Astrocyte of the spinal cord (primary cell): ENCODE results near the gene STUB1.

Experiments used
- DNase-seq: peaks from one replicate; pipeline ENCODE4 v3.0.0; 2011; ENCODE audit warnings: low read depth, low spot score
- H3K4me3 ChIP-seq: 2 replicates; pipeline ENCODE4 v1.5.1; 2011; ENCODE audit warnings: low read depth, mild to moderate bottlenecking, low read length, moderate library complexity
- CTCF ChIP-seq: IDR thresholded peaks from 2 replicates; pipeline ENCODE4 v1.5.1; 2012; ENCODE audit warnings: low read depth, mild to moderate bottlenecking, low read length, inconsistent platforms
- in situ Hi-C: cut with HindIII; loops from 2 replicates; pipeline ENCODE4 v1.10.0; 2017; ENCODE audit warnings: low sequenced_read_pairs

The STUB1 gene

GRCh38 chr16:662597-662996, 17.6 kb upstream of the STUB1 start:
- no peak overlapping the region for H3K4me3 ChIP-seq
- TF ChIP-seq CTCF = no peak
- DNase-seq = no peak
- in situ Hi-C loops = no loop called here

- no peak overlapping the region for H3K4me3 ChIP-seq
- no peak for DNase-seq
- no peak for TF ChIP-seq CTCF
- in situ Hi-C loops = no loop called here
These were observed 13.6 kb upstream of the STUB1 start for GRCh38 chr16:666572-666971.

- no peak overlapping the region for H3K4me3 ChIP-seq
- TF ChIP-seq CTCF = no peak
- no peak for DNase-seq
- in situ Hi-C loops = no loop called here
These were observed 13.0 kb upstream of the STUB1 start for GRCh38 chr16:667113-667779.

- DNase-seq = peak; percentile 89
- H3K4me3 ChIP-seq = peak within 1 kb of the TSS; percentile 73
- in situ Hi-C loops = no loop called here
- peak; percentile 69 for TF ChIP-seq CTCF
These were observed 12.3 kb upstream of the STUB1 start, which contains the start of gene RHOT2 for GRCh38 chr16:667780-668518. RHOT2 (plus strand) TSS chr16:668132; CDS start chr16:668200, 68 bp downstream.

GRCh38 chr16:668519-669171, 11.6 kb upstream of the STUB1 start:
- in situ Hi-C loops = no loop called here
- TF ChIP-seq CTCF = no peak
- H3K4me3 ChIP-seq = peak overlapping the region; percentile 73
- no peak for DNase-seq

- no peak overlapping the region for H3K4me3 ChIP-seq
- DNase-seq = no peak
- in situ Hi-C loops = no loop called here
- no peak for TF ChIP-seq CTCF
These were observed 10.5 kb upstream of the STUB1 start for GRCh38 chr16:669666-670065.
